K562 (cell line): ENCODE measurements around the gene TMEM141. TPM values are rescaled to one million over a fixed set of nuclear protein-coding genes. Genes with fewer than 3 reads are reported as not detected.

Source experiments
- C11orf30 ChIP-seq: fragments of 450-650 bp; IDR thresholded peaks from 2 replicates; pipeline ENCODE4 v1.6.1; 2016; ENCODE audit warnings: low read depth, mild to moderate bottlenecking
- CHD7 ChIP-seq: fragments of 200-600 bp; sonication (generic); IDR thresholded peaks from one replicate; pipeline ENCODE4 v1.6.1; 2012; ENCODE audit warnings: mild to moderate bottlenecking, low read depth, low read length, inconsistent platforms
- DLX4 ChIP-seq: fragments of 250-450 bp; sonication (Bioruptor Pico); IDR thresholded peaks from 2 replicates; pipeline ENCODE4 v1.6.1; 2021; ENCODE audit warnings: mild to moderate bottlenecking
- ETS1 ChIP-seq: conservative IDR thresholded peaks from 2 replicates; pipeline ENCODE4 v1.6.1; 2011; ENCODE audit warnings: low read depth, mild to moderate bottlenecking, low read length; ENCODE audit not compliant: control insufficient read depth
- LARP7 ChIP-seq: fragments of 450-650 bp; IDR thresholded peaks from 2 replicates; pipeline ENCODE4 v1.6.1; 2016
- MCM3 ChIP-seq: fragments of 450-650 bp; IDR thresholded peaks from 2 replicates; pipeline ENCODE4 v1.6.1; 2016
- NR3C1 ChIP-seq: sonication (generic); formaldehyde crosslinking; IDR thresholded peaks from 2 replicates; pipeline ENCODE4 v1.8.1; 2022; ENCODE audit warnings: missing genetic modification reagents
- SNRNP70 ChIP-seq: fragments of 200-400 bp; formaldehyde crosslinking; optimal IDR thresholded peaks from 2 replicates; pipeline ENCODE3; 2017; ENCODE audit warnings: low read depth, low read length
- THRA ChIP-seq: fragments of 450-650 bp; IDR thresholded peaks from 2 replicates; pipeline ENCODE4 v1.6.1; 2017; ENCODE audit warnings: mild to moderate bottlenecking, moderate library complexity
- THRAP3 ChIP-seq: fragments of 450-650 bp; IDR thresholded peaks from 2 replicates; pipeline ENCODE4 v1.6.1; 2016; ENCODE audit warnings: mild to moderate bottlenecking, inconsistent platforms, borderline replicate concordance
- ZC3H11A ChIP-seq: IDR thresholded peaks from 2 replicates; pipeline ENCODE4 v1.6.1; 2012; ENCODE audit warnings: low read depth, low read length, improper control_type of control experiment
- ZKSCAN3 ChIP-seq: fragments of 250-450 bp; sonication (Bioruptor Pico); IDR thresholded peaks from 2 replicates; pipeline ENCODE4 v1.4.0; 2020
- ZNF184 ChIP-seq: sonication (generic); formaldehyde crosslinking; IDR thresholded peaks from 2 replicates; pipeline ENCODE4 v1.5.0; 2020; ENCODE audit warnings: missing genetic modification reagents
- ZNF561 ChIP-seq: fragments of 450-650 bp; formaldehyde crosslinking; conservative IDR thresholded peaks from 2 replicates; pipeline ENCODE4 v1.4.0; 2020; ENCODE audit warnings: mild to moderate bottlenecking, moderate library complexity
- ZNF79 ChIP-seq: fragments of 250-450 bp; sonication (Bioruptor Pico); IDR thresholded peaks from 2 replicates; pipeline ENCODE4 v1.4.0; 2020; ENCODE audit warnings: low read depth, mild to moderate bottlenecking, moderate library complexity
- polyA plus RNA-seq, 8 experiments: library from polyadenylated mRNA; depleted of rRNA in 4 of 8; stranded (reverse) in 5 of 8; unstranded in 3 of 8; fragments of >200 nt; fragmentation: Nextera tagmentation in 2 of 8; fragmentation: Illumina TruSeq in 1 of 8; extraction: Ambion mirVana in 2 of 8; extraction: Trizol in 1 of 8; gene quantifications; 2 replicates each; pipeline versions ENCODE4 v1.2.1 to v1.2.3, GENCODE V29; 2011 to 2014; ENCODE audit warnings: inconsistent platforms in 1 of 8, missing spikeins in 1 of 8
- total RNA-seq, 7 experiments: library from RNA; depleted of rRNA in 6 of 7; stranded (reverse); fragments of >200 nt in 6 of 7; fragmentation: Illumina TruSeq in 2 of 7; extraction: Trizol in 2 of 7; gene quantifications; 2 replicates each; pipeline versions ENCODE4 v1.2.1 to v1.2.3, GENCODE V29; 2011 to 2021; ENCODE audit warnings: low replicate concordance in 1 of 7

TMEM141 gene
- total and polyA plus RNA-seq, 9 of the 15 experiments (the other 6 are each of a cell fraction or from before 2014, with no cell fraction given): 21.5 to 123 (median 74.8) TPM

- no peak for TF ChIP-seq C11orf30
- TF ChIP-seq LARP7: no peak
- TF ChIP-seq CHD7: no peak
- TF ChIP-seq ETS1: no peak
- TF ChIP-seq DLX4 (CRISPR knock-in tag): no peak
- TF ChIP-seq ZNF184: no peak
- TF ChIP-seq THRAP3: no peak
- TF ChIP-seq MCM3: no peak
- no peak for TF ChIP-seq ZNF79 (CRISPR knock-in tag)
- no peak for TF ChIP-seq THRA
- no peak for TF ChIP-seq ZNF561 (CRISPR knock-in tag)
- no peak for TF ChIP-seq ZC3H11A
- TF ChIP-seq ZKSCAN3 (CRISPR knock-in tag): no peak
- no peak for TF ChIP-seq SNRNP70
- TF ChIP-seq NR3C1: no peak
Measured at GRCh38 chr9:136784997-136785361, 6.2 kb upstream of the TMEM141 start (continued).
